Prostate gland (tissue), 2 donors: ENCODE results near the gene C5orf22. TPM values are rescaled to one million over a fixed set of nuclear protein-coding genes. Genes with fewer than 3 reads are reported as not detected.
A peak's percentile ranks its signal among the peaks of the same experiment; 100 is the strongest.

Experiments used
- DNase-seq: peaks from one replicate; pipeline ENCODE4 v3.0.0-alpha.2; 2019; ENCODE audit warnings: low spot score
- H3K27ac ChIP-seq, 2 donors: fragments of 200-600 bp; sonication (generic); 2 replicates each; pipeline ENCODE4 v1.5.1; 2017 to 2019
- H3K27me3 ChIP-seq: fragments of 200-600 bp; sonication (generic); replicated peaks from 2 replicates; pipeline ENCODE4 v1.5.1; 2019; ENCODE audit not compliant: insufficient read depth
- H3K36me3 ChIP-seq, 2 donors: fragments of 200-600 bp; sonication (generic); 1 replicate in 1 of 2; 2 replicates in 1 of 2; pipeline versions ENCODE4 v1.5.1 to v1.8.1; 2017 to 2019
- H3K4me1 ChIP-seq: fragments of 200-600 bp; sonication (generic); replicated peaks from 2 replicates; pipeline ENCODE4 v1.5.1; 2019
- H3K4me3 ChIP-seq, 2 donors: fragments of 200-600 bp; sonication (generic); 2 replicates each; pipeline ENCODE4 v1.5.1; 2017 to 2019
- H3K9me3 ChIP-seq: fragments of 200-600 bp; sonication (generic); 2 replicates; pipeline ENCODE4 v1.5.1; 2017
- POLR2A ChIP-seq: fragments of 450-650 bp; IDR thresholded peaks from one replicate; pipeline ENCODE4 v1.6.1; 2016; ENCODE audit warnings: antibody characterized with exemption, mild to moderate bottlenecking
- POLR2AphosphoS5 ChIP-seq: sonication (generic); formaldehyde crosslinking; IDR thresholded peaks from one replicate; pipeline ENCODE4 v1.6.1; 2017; ENCODE audit warnings: antibody characterized with exemption
- WGBS: methylation state at CpG from one replicate; pipeline ENCODE4 v1.1.5; 2018; 5-methylcytosine and 5-hydroxymethylcytosine counted together
- intact Hi-C: fragments of 100-400 bp; cut with DNase I; formaldehyde crosslinking; loops from one replicate; pipeline ENCODE4 v1.14.2; 2022
- total RNA-seq, 2 donors: library from RNA; depleted of rRNA; stranded (reverse); fragments of >200 nt; gene quantifications; one replicate each; pipeline ENCODE4 v1.1.0, GENCODE V29; 2016
- TF ChIP-seq, protein P1 (sequence below), 4 experiments: fragments of 200-600 bp in 2 of 4; fragments of 450-650 bp in 2 of 4; sonication (generic) in 2 of 4; IDR thresholded peaks; 1 replicate in 3 of 4; 2 replicates in 1 of 4; pipeline ENCODE4 v1.5.1; 2016 to 2019; ENCODE audit warnings: antibody characterized with exemption in 4 of 4, mild to moderate bottlenecking in 2 of 4, moderate library complexity in 2 of 4

C5orf22 gene
- total RNA-seq, 2 donors from 2014 or later = 10.6 to 18.8 TPM

DNA sequence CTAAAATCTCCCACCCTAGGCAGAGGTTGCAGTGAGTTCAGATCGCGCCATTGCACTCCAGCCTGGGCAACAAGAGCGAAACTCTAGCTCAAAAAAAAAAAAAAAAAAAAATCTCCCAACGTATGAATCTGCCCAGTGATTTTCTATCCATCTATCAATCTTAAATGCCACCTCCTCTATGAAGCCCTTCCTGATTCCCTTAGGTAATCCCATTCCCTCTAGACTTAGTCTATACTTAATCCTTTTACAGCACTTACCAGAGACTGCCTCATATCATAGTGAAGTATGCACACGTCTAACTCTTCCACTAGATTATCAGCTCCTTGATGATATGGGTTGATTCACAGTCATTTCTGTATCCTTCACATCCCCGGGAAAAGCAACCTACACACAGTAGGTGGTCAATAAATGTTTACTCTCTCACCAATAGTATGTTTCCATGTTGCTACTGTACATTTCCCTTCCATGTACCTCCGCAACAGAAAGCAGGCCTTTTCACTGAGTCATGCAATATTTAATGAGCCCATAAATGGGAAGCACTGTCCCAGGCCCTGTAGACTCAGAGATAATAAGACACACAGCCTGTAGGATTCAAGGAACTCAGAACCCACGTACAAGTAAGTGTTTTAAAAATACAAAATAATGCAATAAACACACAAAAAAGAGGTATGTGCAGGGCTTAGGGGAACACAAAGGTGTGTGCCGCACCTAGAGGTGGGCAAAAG, 1.4 kb upstream of the C5orf22 start:
- WGBS = 76% methylated on average over 9 of the region's 9 CpGs
- TF ChIP-seq POLR2A (no peak), POLR2AphosphoS5 (no peak)
- TF ChIP-seq, protein P1, sequence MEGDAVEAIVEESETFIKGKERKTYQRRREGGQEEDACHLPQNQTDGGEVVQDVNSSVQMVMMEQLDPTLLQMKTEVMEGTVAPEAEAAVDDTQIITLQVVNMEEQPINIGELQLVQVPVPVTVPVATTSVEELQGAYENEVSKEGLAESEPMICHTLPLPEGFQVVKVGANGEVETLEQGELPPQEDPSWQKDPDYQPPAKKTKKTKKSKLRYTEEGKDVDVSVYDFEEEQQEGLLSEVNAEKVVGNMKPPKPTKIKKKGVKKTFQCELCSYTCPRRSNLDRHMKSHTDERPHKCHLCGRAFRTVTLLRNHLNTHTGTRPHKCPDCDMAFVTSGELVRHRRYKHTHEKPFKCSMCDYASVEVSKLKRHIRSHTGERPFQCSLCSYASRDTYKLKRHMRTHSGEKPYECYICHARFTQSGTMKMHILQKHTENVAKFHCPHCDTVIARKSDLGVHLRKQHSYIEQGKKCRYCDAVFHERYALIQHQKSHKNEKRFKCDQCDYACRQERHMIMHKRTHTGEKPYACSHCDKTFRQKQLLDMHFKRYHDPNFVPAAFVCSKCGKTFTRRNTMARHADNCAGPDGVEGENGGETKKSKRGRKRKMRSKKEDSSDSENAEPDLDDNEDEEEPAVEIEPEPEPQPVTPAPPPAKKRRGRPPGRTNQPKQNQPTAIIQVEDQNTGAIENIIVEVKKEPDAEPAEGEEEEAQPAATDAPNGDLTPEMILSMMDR (IDR thresholded peaks at IDR 0.05) = no peak
- H3K4me3 ChIP-seq = peak overlapping the region; percentile 70 to 79
- no peak overlapping the region for H3K27ac ChIP-seq
- H3K36me3 ChIP-seq = peaks cover 0 to 10% of the 10 kb centered on the region in 2 donors
- no peaks in the 10 kb centered on the region for H3K27me3 ChIP-seq
- no peak for DNase-seq
- H3K9me3 ChIP-seq = no peaks in the 10 kb centered on the region
- peaks cover 4% of the 10 kb centered on the region for H3K4me1 ChIP-seq
- intact Hi-C loops = no loop called here

DNA sequence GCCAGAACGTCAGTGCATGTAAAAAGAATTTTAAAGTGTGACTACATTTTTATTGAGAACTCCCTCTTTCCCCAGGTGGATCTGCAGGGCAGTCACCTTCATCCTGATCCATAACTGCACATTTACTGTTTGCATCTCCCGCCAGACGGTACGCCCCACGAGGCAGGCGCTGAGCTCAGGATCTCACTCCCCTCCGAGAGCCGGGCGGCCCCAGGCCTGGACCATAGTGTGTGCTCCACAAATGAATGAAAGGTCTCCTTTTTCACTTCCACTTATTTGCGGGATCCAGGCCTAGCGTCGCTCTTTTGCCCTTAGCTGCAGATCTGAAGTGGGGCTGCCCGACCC, 586 bp upstream of the C5orf22 start:
- H3K27ac ChIP-seq = peak overlapping the region; percentile 32 to 49
- intact Hi-C loops = no loop called here
- H3K36me3 ChIP-seq = peaks cover 0 to 2% of the 10 kb centered on the region in 2 donors
- peaks cover 4% of the 10 kb centered on the region for H3K4me1 ChIP-seq
- TF ChIP-seq POLR2A (no peak), POLR2AphosphoS5 (no peak)
- TF ChIP-seq, protein P1 (IDR thresholded peaks at IDR 0.05) = no peak
- peak; percentile 12 for DNase-seq
- H3K9me3 ChIP-seq = no peaks in the 10 kb centered on the region
- H3K27me3 ChIP-seq = no peaks in the 10 kb centered on the region
- under 1% methylated on average over 13 of the region's 13 CpGs for WGBS
- peak overlapping the region; percentile 70 to 79 for H3K4me3 ChIP-seq

DNA sequence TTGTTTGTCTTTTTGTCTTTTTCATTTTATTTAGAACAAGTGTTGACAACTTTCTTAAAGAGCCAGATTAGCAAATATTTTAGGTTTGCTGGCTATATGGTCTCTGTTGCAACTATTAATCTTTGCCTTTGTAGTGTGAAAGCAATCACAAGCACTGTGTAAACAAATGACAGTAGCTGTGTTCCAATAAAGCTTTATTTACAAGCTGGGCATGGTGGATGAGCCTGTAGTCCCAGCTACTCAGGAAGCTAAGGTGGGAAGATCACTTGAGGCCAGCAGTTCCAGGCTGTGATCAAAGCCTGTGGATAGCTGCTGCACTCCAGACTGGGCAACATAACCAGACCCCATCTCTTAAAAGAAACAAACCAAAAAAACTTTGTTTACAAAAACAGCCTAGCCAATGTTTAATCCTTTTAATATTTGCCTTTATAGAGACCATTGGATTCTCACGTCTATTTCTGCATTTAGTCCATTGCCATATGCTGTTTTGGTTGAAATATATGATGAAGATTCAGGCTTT, 2.5 kb downstream of the C5orf22 start:
- intact Hi-C loops = no loop called here
- Histone ChIP-seq H3K27ac (no peak overlapping the region), H3K36me3 (no peaks in the 10 kb centered on the region), H3K27me3 (no peaks in the 10 kb centered on the region), H3K4me3 (no peak overlapping the region), H3K4me1 (peaks cover 4% of the 10 kb centered on the region), H3K9me3 (no peaks in the 10 kb centered on the region)
- TF ChIP-seq, protein P1 (IDR thresholded peaks at IDR 0.05) = no peak
- TF ChIP-seq POLR2A = no peak
- TF ChIP-seq POLR2AphosphoS5 = no peak
- DNase-seq = no peak
- 79% methylated on average over 1 of the region's 1 CpG for WGBS

DNA sequence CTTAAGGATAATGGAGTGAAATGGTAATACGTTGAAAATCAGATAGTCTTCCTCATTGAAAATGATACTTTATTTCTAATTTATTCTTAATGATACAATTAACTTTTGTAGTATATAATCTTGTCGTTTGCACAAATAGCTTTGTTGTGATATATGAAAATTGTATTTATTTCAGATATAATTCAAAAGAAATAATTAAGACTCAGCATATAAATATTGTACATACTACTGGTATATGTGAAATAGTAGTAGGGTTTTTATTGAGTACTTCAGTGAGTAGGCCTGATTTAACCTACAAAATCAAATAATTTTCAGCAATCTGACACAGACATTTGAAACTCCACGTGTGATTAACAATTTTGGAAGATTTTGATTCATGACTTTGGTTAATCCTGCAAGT, 4.8 kb downstream of the C5orf22 start:
- WGBS = 88% methylated on average over 3 of the region's 3 CpGs
- peaks cover 0 to 8% of the 10 kb centered on the region in 2 donors for H3K36me3 ChIP-seq
- H3K9me3 ChIP-seq = no peaks in the 10 kb centered on the region
- H3K4me3 ChIP-seq = no peak overlapping the region
- TF ChIP-seq, protein P1 (IDR thresholded peaks at IDR 0.05) = no peak
- TF ChIP-seq POLR2AphosphoS5 = no peak
- no peak for TF ChIP-seq POLR2A
- no peaks in the 10 kb centered on the region for H3K27me3 ChIP-seq
- DNase-seq = no peak
- no peaks in the 10 kb centered on the region for H3K4me1 ChIP-seq
- intact Hi-C loops = no loop called here
- no peak overlapping the region for H3K27ac ChIP-seq

DNA sequence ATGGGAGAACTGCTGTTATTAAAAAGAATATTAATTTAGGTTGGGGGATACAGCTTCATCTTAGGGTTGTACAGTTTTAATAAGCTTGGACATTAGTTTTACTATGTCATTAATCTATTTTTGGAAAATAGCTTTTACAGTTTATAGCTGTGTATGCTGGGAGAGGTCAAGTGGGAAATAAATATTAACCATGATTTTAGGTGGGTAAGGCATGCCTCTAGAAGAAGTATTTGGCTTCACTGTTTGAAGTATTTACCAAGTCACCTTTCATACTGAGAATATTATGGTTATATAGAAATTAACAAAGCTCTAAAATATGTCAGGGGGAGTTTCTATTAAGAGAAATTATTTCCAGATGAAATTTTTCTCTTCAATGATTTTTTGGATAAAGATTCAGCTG, 5.2 kb downstream of the C5orf22 start:
- Histone ChIP-seq H3K36me3 (peaks cover 0 to 9% of the 10 kb centered on the region in 2 donors), H3K4me1 (no peaks in the 10 kb centered on the region), H3K9me3 (no peaks in the 10 kb centered on the region), H3K27me3 (no peaks in the 10 kb centered on the region), H3K27ac (no peak overlapping the region), H3K4me3 (no peak overlapping the region)
- DNase-seq = no peak
- TF ChIP-seq POLR2AphosphoS5 (no peak), POLR2A (no peak)
- TF ChIP-seq, protein P1 (IDR thresholded peaks at IDR 0.05) = no peak
- intact Hi-C loops = no loop called here
